HG03520 (cell line): ENCODE measurements around the gene NOTCH2NLA.
"Not testable (repeated sequence)": the region's sequence is repeated elsewhere in the genome, so short reads cannot be mapped to it uniquely, and the experiment has no call there.

ENCODE experiments used
- ATAC-seq: cut with Tn5 transposase; IDR thresholded peaks from one replicate; pipeline ENCODE4 v1.9.1; 2021; ENCODE audit warnings: mild to moderate bottlenecking, moderate library complexity; ENCODE audit not compliant: unreplicated experiment

Gene NOTCH2NLA

GRCh38 chr1:146174531-146174930 is 54.3 kb downstream of the NOTCH2NLA start:
- ATAC-seq = not testable (repeated sequence)

GRCh38 chr1:146167740-146168139 is 61.1 kb downstream of the NOTCH2NLA start:
- not testable (repeated sequence) for ATAC-seq

- ATAC-seq = not testable (repeated sequence)
Observed at GRCh38 chr1:146167273-146167672, 61.5 kb downstream of the NOTCH2NLA start.

- not testable (repeated sequence) for ATAC-seq
Observed at GRCh38 chr1:146144465-146144864, 84.4 kb downstream of the NOTCH2NLA start, which contains the start of gene NBPF10. Gene NBPF10 (minus strand): TSS chr1:146144804. CDS start chr1:146144769, 35 bp downstream.
